T1000 (cell line): Measurements from ENCODE around the gene TMTC2.

Experiments
- DNase-seq: peaks from one replicate; lab custom pipeline; 2025; ENCODE audit warnings: mixed read lengths; lab: John Stamatoyannopoulos, UW

TMTC2 gene

DNA sequence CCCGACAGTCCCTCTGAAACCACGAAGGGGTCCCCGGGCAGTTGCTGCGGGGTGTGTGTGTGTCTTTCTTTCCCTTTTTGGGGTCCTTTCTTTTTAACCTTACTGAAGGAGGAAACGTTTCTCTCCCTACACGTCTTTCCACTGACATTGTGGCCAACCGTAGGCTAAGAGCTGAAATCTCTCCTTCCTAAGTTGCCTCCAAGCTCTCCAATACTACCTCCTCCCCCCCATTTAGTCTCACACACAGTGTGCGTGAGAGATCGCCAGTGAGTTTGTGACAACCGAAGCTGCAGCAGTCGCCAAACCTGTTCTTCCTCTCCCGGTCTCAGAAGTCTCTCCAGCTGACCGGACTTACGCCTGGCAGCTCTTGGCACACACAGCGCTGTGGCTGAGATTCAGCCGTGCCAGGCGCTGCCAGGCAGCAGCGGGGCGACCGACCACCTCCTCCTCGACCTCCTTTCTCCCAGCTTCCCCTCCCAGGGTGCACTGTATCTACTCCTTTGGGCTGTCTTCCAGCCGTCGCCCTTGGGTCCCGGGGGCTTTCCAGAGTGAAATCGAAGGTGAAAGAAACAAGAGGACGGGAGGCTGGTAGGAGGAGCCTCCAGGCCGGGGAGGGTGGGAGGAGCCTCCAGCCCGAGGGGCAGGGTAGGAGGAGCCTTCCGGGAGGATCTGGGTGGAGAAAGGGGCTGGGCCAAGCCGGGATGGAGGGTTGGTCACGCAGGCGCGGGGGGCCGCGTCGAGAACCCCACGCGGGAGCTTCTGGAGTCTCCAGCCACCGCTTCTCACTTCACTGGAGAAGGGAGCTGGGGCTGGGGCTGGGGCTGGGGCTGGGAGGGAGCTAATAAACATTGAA is at the start of gene TMTC2:
TMTC2 (plus strand) TSS at position 739 of the 853 bp plus-strand sequence.
- DNase-seq = peak; percentile 91

GRCh38 chr12:82638324-82638723 is 48.4 kb upstream of the TMTC2 start:
- DNase-seq = no peak

DNA sequence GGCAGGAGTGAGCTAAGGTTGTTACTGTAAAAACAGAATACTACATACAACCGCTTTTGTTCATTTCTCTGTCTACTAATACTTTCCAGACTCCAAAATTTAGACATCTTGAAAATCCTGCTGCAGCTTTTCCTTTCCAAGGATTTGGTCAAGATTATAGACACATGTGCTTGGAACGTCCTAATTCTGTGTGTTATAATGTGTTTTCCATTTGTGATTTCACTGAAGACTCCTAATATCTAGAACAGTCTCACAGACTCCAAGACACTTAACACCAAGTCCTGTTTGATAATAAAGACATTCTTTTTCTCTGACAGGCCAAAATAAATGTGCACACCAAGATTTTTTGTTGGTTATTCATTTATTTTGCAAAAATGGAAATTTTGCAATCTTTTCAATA is 41.8 kb upstream of the TMTC2 start:
- DNase-seq = no peak

GRCh38 chr12:82645414-82645813 is 41.3 kb upstream of the TMTC2 start:
- DNase-seq = no peak

DNA sequence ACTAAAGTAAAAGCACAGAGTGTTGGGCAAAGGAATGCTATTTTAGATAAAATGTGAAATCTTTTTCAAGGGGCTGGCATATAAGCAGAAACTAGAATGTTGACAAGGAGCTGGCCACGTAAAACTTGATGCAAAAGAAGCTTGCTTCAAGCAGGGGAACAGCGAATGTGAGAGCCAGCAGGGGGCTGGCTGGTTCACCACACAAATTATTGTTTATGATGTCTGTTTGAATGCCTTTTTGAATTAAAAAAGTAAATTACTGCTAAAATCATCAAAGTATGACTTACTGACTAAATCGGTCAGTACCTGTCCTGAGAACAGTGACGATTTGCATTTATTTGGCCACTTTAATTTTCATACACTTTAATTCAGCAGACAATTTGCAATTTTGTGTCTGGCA is 38.9 kb upstream of the TMTC2 start:
- no peak for DNase-seq

DNA sequence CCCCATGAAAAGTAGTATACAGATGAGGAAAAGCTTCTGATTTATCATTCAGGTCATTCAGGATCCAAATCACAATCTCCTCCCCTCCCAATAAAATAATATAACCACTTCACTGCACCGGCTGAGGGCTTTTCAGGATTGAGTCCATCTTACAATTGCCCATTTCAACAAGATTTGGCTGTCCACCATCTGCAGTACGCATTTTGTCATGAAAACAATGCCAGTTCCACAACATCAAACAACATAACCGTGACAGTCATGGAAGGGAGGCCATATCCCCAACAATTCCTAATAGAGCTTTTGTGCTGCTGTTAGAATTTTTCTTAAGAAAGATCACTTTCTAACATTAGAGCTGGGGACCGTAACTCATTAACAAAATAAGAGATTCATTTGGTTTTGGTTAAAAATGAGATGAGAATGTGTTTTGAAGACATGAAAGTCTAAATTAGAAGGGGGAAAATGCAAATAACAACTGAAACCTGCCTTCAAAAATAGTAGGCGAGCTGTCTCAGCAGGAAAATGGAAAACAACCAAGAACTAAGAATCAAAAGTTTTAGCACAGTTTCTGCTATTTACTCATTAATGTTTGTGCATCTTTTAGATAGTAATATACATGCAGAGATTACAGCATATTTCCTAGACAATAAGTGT is 38.3 kb upstream of the TMTC2 start:
- DNase-seq = no peak

- DNase-seq = no peak
Observed at GRCh38 chr12:82650627-82651337, 35.9 kb upstream of the TMTC2 start.

DNA sequence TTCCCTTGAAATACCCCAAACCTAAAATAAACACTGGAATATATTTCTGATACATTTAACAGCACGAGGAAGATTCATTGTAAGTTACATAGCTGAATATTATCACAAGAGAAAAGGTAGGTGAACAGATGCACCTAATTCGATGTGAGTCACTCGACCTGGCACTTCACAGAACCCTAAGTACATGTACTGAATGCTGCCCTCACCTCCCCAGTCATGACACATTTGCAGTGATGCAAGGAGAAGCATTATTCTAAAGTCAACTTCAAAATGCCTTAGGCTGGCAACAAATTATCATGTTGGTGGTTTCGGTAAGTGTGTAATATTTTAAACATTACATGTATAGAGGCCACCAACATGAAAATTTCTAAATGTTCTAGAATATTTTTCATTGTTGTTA is 35.2 kb upstream of the TMTC2 start:
- no peak for DNase-seq

DNA sequence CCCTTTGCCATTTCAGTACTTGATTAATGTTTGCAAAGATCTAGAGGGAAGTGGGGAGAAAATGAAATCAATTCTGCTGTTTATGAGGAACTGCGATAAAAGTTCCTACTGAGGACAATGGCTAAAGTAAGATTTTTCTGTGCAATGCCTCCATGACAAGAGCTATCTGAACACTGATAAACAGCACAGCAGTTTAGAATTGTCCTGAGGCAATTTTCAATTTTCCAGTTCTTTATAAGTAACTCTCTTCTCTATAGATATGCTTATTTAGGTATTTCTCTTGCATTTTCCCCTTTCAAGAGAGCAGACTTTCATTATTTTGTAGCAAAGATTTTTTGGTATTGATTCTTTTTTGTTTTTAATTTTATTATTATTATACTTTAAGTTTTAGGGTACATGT is 34.6 kb upstream of the TMTC2 start:
- no peak for DNase-seq

DNA sequence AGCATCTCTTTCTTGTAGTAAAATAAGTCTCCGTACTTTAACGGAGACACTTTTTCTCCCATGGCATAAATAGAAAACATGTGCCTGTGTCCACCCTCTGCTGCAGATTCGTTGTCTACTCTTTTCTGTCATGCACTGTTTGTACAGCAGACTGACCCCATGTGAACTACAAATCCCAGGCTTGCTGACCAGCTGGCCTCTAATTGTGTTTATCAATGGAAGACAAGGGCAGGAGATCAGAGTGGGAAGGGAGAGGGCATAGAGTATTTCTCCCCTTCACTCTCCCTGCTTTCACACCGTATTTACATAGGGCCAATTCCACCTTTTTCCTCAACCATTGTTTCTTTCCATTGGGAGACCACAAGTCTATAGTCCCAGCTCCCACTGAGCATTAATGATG is 31.0 kb upstream of the TMTC2 start:
- DNase-seq = no peak

DNA sequence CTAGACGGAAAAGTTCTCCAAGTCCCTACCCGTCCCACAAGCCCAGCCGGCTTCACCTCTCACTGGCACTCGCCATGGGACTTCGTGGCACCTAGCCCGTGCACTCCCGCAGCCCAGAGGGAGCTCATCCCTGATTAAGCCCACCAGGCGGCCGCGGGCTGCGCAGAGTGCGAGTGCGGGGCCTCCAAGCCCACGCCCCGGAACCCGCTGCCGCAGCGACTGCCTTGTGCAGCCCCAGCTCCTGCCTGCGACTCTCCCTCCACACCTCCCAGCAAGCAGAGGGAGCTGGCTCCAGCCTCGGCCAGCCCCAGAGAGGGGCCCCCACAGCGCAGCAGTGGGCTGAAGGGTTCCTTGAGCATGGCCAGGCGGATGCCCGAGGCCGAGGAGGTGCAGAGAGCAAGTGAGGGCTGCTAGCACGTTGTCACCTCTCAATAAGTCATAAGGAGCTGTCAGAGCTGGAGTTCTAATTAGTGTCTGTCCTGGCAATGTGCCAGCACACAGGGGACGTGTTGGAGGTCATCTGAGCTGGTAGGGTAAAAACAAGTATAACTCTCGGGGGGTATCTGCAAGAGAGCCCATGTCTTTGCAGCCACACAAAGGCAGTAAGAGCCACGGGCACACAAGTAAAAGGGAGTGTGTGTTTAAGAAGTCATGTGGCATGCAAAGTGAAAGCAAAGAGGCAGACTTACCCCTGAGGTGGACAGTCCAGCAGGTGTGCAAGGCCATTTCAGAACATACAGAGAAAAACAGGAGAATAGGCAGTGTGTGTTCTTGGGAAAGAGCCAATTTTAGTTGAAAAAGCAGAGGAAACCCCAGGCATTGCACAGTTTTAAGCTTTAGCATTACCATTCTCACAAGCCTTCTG is 27.1 kb upstream of the TMTC2 start:
- no peak for DNase-seq

DNA sequence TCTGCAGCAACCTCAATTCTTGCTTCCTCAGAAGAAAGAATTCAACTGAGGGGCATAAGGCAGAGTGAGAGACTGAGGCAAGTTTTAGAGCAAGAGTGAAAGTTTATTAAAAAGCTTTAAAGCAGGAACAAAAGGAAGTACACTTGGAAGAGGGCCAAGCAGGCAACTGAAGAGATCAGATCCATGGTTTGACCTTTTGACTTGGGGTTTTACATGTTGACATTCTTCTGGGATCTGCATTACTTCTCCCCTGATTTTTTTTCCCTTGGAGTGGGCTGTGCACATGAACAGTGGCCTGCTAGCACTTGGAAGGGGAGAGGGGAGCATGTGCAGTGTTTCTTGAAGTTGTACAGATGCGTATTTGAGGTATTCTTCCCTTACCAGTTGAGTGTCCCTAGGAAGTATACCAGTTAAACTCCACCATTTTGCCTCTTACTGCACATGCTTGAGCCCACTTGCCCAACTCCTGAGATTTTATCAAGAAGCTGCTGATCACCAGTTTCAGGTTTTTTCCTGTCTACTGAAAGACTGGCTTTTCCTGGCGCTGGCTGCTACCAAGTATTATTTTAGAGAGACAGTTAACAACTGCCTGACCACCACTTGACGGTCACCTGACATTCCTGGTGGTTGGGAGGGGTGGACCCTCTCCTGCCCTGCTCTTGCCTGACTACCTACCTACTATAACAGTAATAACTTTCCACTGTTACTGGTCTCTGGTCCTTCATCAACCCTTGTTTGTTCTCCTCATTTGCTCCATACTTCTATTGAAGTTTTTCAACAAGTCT is 26.0 kb upstream of the TMTC2 start:
- no peak for DNase-seq

DNA sequence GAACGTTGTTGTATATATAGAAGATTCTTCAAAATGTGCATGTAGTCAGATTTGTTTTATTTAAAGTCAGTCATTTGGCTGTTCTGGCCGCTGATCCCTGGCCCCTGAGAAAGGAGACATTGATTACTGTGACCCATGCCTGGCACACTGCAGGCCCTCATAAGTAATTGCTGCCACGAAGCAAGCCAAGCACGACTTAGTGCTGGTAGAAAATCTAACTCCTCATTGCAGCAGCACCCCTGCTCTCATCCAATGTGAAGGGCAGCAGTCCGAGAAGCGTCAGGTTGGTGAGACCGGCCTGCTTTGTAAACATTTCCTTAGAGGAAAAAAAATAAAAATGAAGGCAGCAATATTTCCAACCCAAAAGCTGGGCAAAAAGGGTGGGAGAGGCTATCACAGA is 22.8 kb upstream of the TMTC2 start:
- DNase-seq = no peak

GRCh38 chr12:82665142-82665923 is 21.4 kb upstream of the TMTC2 start:
- no peak for DNase-seq

DNA sequence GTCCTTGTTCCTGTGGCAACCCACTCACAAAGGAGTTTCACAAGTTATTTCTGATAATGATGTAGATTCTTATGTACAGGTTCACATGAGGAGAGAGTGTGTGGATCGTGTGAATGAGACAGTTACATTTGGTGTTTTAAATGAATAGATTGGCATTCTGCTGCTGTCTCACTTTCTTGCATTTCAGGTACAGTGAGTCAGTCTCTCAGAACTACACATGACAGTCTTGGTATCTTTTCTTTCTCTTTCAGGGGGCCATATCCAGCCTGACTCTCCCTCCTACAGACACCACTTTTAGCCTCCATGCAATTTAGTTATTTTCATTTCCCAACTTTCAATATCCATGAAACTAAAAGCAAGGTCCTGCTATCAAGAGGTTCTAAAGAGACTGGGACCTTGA is 19.9 kb upstream of the TMTC2 start:
- DNase-seq = no peak

DNA sequence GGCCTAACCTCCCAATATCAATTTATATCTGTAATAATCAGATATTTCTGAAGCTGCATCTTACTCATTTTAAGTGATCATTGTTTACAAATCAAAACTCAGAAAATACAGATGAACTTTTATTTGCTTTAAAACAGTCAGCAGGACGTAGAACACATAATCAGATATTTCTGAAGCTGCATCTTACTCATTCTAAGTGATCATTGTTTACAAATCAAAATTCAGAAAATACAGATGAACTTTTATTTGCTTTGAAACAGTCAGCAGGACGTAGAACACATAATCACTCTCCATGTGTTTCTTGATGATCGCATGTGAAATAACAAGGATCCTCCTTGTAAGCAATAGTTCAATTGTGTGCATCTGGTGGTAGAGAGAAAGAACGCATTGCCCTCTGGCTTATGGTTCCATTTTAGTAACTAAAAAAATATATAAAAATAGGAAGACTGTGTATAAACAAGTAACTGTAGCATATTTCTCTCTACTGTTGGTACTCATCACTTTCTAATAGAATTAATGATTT is 15.0 kb upstream of the TMTC2 start:
- DNase-seq = no peak

- no peak for DNase-seq
Observed at GRCh38 chr12:82672811-82673495, 13.8 kb upstream of the TMTC2 start.

DNA sequence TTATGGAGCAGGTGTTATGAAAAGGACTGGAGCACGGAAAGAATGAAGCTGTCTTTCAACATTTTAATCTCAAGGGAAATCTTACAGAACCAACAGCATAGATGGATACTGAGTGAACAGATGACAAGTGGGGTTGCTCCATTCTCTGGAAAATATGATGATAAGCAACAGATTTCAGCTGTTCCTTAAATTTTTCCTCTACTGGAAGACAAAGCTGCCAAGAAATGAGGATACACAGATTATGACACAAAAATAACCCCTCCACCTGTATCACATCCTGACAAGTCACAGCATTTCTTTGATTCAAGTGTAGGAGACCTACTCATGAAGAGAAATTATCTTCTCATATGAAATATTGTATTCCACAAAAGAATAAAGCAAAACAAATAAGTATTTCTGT is 13.0 kb upstream of the TMTC2 start:
- DNase-seq = no peak

DNA sequence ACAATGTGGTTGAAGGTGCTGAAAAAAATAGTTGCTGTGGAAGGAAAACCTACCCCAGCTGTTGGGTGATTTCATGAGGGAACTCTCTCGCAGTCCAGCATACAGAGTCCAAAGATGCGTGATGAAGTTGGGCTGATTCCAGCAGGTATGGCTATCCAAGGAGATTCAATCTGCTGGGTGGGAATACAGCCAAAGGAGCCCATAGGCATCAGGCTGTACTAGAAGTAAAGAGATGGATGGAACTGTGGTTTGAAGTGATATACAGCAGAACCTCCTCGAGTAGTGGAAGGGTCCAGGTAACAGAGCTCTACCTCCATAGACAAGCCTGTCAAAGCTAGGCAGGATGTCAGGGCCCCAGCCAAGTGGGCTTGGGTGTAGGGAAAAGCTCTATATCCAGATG is 11.5 kb upstream of the TMTC2 start:
- DNase-seq = no peak

DNA sequence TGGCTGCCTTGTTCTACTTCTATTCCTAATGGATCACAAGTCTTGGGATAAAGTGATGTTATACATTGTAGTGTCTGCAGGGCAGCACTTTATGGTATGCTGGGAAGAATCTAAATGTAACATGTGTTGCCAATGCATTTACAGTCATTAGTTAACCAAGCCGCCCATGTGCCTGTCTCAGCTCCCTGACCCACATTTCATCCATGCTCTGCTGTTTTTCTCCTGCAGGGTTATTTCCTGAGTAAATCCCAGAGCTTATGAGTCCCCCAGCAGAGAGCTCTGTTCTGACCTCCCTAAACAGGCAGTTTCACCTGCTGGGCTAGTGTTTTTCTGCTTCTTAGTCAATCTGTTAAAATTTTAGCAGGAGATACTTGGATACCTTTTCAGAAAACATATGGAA is 4.4 kb upstream of the TMTC2 start:
- no peak for DNase-seq
